NCI-H2081 (cell line): ENCODE data around the gene CCDC106.

ENCODE experiments used
- DNase-seq, 2 experiments: peaks; one replicate each; lab custom pipeline; 2025; lab: John Stamatoyannopoulos, UW

Gene CCDC106

GRCh38 chr19:55668603-55669348 is 20.8 kb downstream of the CCDC106 start:
- no peak for DNase-seq

GRCh38 chr19:55669418-55670279 is 21.6 kb downstream of the CCDC106 start:
- no peak for DNase-seq

- no peak for DNase-seq
Measured at GRCh38 chr19:55670280-55671053, 22.5 kb downstream of the CCDC106 start.

GRCh38 chr19:55671054-55671378 is 23.0 kb downstream of the CCDC106 start:
- no peak for DNase-seq

- DNase-seq, result no peak
Measured at GRCh38 chr19:55672418-55672817, 24.4 kb downstream of the CCDC106 start.

- DNase-seq, result no peak
Measured at GRCh38 chr19:55673465-55673864, 25.5 kb downstream of the CCDC106 start.

GRCh38 chr19:55673889-55674288 is 25.9 kb downstream of the CCDC106 start:
- DNase-seq, result no peak

GRCh38 chr19:55674459-55674840 is 26.4 kb downstream of the CCDC106 start:
- no peak for DNase-seq

GRCh38 chr19:55674841-55675660 is 27.0 kb downstream of the CCDC106 start, which contains the start of gene EPN1:
Gene EPN1 (plus strand): TSS chr19:55675226. CDS start chr19:55678628, 3,402 bp downstream.
- DNase-seq, result peak; percentile 96 to 97

- no peak for DNase-seq
Measured at GRCh38 chr19:55675661-55676354, 27.8 kb downstream of the CCDC106 start.

GRCh38 chr19:55676383-55676782 is 28.4 kb downstream of the CCDC106 start:
- DNase-seq, result no peak

- no peak for DNase-seq
Measured at GRCh38 chr19:55676889-55677505, 29.0 kb downstream of the CCDC106 start.

- no peak for DNase-seq
Measured at GRCh38 chr19:55677572-55678028, 29.6 kb downstream of the CCDC106 start.

- no peak for DNase-seq
Measured at GRCh38 chr19:55678121-55678671, 30.2 kb downstream of the CCDC106 start.

- no peak for DNase-seq
Measured at GRCh38 chr19:55679343-55680257, 31.6 kb downstream of the CCDC106 start.

- no peak for DNase-seq
Measured at GRCh38 chr19:55680339-55681130, 32.5 kb downstream of the CCDC106 start.

GRCh38 chr19:55681131-55682092 is 33.4 kb downstream of the CCDC106 start:
- no peak for DNase-seq
